T-helper 22 cell (primary cell): ENCODE data around the gene TNFAIP8.
"Not testable (repeated sequence)": the region's sequence is repeated elsewhere in the genome, so short reads cannot be mapped to it uniquely, and the experiment has no call there.

Experiments
- DNase-seq: peaks from one replicate; pipeline ENCODE4 v3.0.0-alpha.2; 2020; ENCODE audit warnings: low read depth

The TNFAIP8 gene

GRCh38 chr5:119395080-119395836, 39.4 kb downstream of the TNFAIP8 start:
- DNase-seq: no peak

DNA sequence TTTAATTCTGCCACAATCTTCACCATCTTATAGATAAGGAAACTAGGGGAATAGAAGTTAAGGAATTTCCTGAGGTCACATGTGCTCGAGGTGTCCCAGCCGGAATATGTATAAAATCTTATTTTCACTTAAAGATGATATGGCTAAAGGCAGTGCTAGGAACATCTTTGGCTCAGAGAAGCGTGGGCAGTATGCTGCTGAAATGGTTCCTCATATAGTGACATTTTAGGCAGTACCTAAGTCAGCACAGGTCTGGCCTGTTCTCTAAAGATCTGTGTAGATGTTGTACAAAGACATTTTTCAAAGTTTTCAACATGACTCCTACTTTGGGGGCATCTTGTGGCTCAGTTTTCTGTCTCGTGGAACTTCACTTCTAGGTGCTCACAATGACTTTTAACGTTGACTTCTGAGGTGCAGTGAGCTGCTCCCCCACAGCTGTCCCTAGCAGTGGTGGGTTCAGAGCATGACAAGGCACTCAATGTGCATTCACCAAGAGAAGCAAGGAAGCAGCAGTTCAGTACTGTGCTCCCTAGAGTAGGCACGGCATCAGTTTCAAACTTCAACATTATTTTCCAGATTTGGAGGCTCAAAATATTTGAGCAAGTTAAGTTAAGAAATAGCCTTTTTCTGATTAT, 40.3 kb downstream of the TNFAIP8 start:
- no peak for DNase-seq

GRCh38 chr5:119397518-119398380, 41.9 kb downstream of the TNFAIP8 start:
- DNase-seq: no peak

DNA sequence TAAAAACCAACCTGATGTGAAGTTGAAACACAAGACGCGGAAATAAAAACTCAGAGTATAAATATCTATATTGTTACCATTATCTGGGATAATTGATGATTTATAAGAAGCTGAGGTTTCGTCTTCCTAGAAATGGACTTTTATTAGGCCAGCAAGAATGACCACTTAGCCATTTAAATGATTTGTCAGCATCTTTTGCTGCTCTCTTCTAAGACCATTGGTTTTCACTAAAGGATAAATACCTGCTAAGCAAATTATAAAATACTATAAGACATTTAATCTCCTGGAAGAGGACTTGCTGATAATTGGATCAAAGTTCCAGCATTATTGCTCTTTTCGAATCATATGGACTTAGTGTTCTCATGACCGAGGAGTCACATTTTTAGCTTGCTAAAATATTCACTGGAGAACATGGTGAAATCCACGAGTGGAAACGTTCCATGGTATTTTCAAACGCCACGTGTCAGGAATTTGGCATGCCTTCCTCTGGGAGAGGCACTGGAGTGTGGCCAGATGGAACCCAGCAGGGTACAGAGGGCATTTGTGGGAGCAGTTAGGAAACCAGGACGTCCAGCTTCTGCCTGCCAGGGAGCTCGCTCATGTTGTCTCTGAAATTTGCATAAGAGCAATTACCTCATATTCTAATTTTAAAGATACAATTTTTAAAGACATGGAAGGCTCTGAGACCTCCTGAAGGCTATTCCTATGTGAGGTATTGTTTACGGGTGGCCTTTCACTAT, 43.1 kb downstream of the TNFAIP8 start:
- no peak for DNase-seq

DNA sequence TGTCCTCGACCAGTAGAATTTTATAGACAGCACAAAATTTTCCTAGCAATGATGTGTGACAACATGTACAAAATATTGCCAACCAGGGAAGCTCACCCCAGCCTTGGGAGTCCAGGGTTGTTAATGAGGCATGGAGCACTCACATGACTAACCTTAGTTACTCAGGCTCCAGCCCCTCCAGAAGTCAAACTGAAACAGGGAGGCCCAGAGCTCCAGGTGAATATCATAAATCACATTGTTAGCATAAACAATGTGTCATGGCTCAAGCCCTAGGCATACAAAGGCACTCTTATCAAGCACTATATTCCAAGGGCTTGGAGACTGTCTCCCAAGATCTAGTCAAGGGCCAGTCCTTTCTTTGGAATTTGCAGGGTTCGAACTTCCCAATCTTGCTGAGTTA, 44.4 kb downstream of the TNFAIP8 start:
- no peak for DNase-seq

- DNase-seq: no peak
Observed at GRCh38 chr5:119402081-119402480, 46.3 kb downstream of the TNFAIP8 start.

DNA sequence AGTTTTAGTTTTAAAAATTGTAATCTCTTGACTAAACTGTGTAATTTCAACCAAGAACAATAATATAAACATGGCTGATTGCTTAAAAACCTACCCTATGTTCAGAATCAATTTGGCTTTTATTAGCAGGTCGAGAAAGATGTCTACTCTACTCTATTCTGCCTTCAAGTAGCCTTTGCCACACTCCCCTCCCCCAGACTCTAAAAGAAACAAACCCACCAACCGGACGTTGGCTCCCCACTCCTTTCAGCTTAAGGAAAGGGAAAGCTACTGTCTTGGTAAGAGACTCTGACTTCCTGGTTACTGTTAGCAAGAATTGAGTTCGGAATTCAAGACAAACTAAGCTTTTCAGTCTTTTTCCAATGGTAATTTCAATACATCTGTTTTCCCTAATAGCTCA, 46.7 kb downstream of the TNFAIP8 start:
- DNase-seq: no peak

GRCh38 chr5:119404033-119404432, 48.2 kb downstream of the TNFAIP8 start:
- no peak for DNase-seq

DNA sequence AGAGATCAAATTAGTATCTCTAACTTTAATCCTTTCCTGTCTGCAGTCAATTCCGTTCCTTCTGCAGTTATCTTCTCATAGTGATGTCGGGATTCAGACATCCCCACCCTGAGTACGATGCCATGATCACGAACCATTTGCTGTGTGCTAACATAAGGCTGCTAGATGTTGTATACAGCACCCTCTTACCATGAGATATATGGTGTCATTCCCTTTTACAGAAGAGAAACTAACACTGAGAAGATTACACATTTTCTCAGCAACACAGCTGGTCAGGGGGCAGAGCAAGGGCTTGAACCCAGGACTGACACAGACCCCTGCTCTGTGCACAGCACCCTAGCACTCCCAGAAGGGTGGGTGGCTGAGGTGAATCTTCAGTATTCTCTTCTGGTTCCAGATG, 49.6 kb downstream of the TNFAIP8 start:
- DNase-seq: no peak

GRCh38 chr5:119406551-119407110, 50.8 kb downstream of the TNFAIP8 start:
- DNase-seq: no peak

DNA sequence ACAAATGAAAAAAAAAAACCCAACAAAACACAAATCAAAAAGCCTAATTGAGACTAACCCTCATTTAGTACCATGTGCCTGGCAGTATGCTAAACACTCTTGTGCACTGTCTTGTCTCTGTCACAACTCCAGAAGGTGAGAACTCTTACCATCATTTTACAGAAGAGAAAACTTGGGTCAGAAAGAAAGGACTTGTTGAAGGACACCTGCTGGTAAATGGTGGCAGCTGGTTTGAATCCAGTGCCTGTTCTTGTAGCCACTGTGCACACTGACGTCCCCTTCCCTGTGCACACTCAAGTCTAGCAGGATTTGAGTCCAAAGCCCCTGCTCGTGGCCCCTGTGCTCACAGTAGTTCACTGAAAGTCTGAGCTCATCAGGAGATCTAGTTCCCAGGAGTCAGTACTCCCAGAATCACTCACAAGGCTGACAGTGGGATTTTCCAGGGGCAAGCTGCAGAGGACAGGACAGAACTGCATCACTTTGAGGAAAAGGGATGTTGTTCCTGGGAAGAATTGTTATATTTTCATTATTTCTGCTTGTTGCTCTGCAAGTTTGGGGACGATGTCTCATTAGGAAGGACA, 53.5 kb downstream of the TNFAIP8 start:
- no peak for DNase-seq

- DNase-seq: no peak
Observed at GRCh38 chr5:119410448-119411159, 54.8 kb downstream of the TNFAIP8 start.

GRCh38 chr5:119411361-119412278, 55.8 kb downstream of the TNFAIP8 start:
- peak; percentile 12 for DNase-seq

DNA sequence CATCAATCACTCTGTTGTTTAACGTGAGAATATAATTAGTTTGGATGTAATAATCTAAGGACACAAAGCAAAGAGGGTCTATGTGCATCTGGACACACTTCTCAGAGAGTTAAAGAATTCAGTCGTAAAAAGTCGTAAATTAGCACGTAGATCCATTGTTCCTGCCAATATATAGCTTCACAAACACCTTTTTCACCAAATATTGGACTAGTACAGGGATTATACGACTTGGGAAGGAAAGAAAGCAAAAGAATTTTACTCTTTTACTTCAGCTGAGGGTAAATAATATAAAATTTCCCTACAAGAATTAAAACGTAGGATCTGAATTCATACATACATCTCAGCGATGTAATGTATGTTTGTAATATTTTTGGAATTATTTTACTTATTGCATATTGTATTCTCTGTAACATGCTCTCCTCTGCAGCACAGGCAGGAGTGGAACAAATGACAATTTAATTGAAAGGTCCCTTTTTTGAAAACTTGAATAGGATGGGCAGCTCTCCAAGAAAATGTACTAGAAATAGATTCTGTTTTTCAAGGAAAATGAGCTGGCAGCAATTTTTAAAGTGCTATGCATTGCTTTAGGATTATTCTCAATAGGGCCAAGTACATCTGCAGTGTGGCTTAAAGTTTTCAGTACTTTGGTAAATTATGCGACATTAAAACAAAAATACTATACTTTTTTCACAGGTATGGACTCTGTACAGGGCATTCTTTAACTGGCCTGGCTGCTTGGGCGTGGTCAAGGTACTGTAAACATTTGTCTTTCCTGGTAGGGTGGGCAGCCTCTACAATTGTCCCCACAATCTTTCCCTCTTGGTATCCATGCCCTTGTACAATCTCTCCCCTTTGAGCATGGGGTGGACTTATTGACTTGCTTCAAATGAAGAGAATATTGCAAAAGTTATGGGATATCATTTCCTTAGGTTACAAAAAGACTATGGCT, 56.7 kb downstream of the TNFAIP8 start:
- DNase-seq: no peak

GRCh38 chr5:119414124-119414734, 58.4 kb downstream of the TNFAIP8 start:
- not testable (repeated sequence) for DNase-seq

DNA sequence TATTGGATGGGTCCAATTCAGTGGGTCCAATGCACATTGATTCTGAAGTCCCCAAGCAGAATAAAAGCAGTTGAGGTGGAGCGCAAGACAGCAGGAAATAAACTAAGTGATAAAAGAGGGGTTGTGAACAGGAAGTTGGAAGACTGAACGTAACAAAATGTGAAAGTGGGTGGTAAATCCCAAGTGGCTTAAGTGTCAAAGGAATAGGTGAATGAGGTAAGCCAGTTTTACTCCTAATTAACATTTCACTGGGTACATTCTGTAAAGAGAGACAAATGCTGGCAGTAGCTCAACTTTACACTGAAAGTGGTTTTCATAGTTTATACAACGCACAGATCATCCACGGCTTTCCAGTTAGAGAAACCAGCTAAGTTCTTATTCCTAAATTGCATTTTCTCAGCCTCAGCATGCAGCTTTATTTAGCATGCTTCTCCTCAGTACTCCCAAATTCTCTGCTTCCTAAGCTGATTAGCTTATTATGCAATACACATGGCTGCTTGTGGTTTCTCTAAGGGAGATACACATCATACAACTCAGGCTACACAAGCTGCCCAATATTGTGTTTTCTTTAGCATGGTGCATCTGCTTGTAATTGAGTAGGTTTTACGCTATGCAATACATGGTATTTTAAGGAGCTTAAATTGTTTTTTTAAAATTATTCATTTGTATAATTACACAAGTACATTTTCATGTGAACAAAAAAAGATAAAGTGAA, 62.2 kb downstream of the TNFAIP8 start:
- DNase-seq: no peak

GRCh38 chr5:119418606-119419100, 62.8 kb downstream of the TNFAIP8 start:
- no peak for DNase-seq
